ENCODE measurements around the gene RBMX.

RBMX gene

GRCh38 chrX:136865270-136866158 lies 15.0 kb downstream of the RBMX start:
- ATAC-seq = peak; percentile 79
- Mint-ChIP-seq H3K27me3 (no peaks in the 10 kb centered on the region), H3K9me3 (no peaks in the 10 kb centered on the region), H3K27ac (no peak overlapping the region), H3K4me1 (peaks cover 56% of the 10 kb centered on the region), H3K4me3 (no peak overlapping the region)
- DNase-seq = peak in 1 of 2 donors; percentile 16

GRCh38 chrX:136863826-136864225 lies 16.7 kb downstream of the RBMX start:
- ATAC-seq (no peak), DNase-seq (no peak)
- Mint-ChIP-seq H3K27me3 (no peaks in the 10 kb centered on the region), H3K4me3 (no peak overlapping the region), H3K4me1 (peaks cover 54% of the 10 kb centered on the region), H3K9me3 (no peaks in the 10 kb centered on the region), H3K27ac (no peak overlapping the region)

- DNase-seq (no peak), ATAC-seq (no peak)
- H3K27ac Mint-ChIP-seq = no peak overlapping the region
- peaks cover 62% of the 10 kb centered on the region for H3K4me1 Mint-ChIP-seq
- no peaks in the 10 kb centered on the region for H3K9me3 Mint-ChIP-seq
- no peak overlapping the region for H3K4me3 Mint-ChIP-seq
- no peaks in the 10 kb centered on the region for H3K27me3 Mint-ChIP-seq
These were observed 18.0 kb downstream of the RBMX start for GRCh38 chrX:136862546-136862945.

- no peak for ATAC-seq
- Mint-ChIP-seq H3K27ac (no peak overlapping the region), H3K4me1 (peaks cover 62% of the 10 kb centered on the region), H3K4me3 (no peak overlapping the region), H3K27me3 (no peaks in the 10 kb centered on the region), H3K9me3 (no peaks in the 10 kb centered on the region)
- no peak for DNase-seq
These were observed 18.6 kb downstream of the RBMX start for GRCh38 chrX:136861877-136862276.

GRCh38 chrX:136858007-136858756 lies 22.3 kb downstream of the RBMX start:
- H3K4me1 Mint-ChIP-seq = peaks cover 50% of the 10 kb centered on the region
- H3K27ac Mint-ChIP-seq = no peak overlapping the region
- H3K27me3 Mint-ChIP-seq = no peaks in the 10 kb centered on the region
- H3K4me3 Mint-ChIP-seq = no peak overlapping the region
- DNase-seq (no peak), ATAC-seq (peak; percentile 70)
- H3K9me3 Mint-ChIP-seq = no peaks in the 10 kb centered on the region

GRCh38 chrX:136856551-136856950 lies 24.0 kb downstream of the RBMX start:
- Mint-ChIP-seq H3K9me3 (no peaks in the 10 kb centered on the region), H3K27ac (peak overlapping the region; percentile 23 to 72), H3K27me3 (no peaks in the 10 kb centered on the region), H3K4me3 (no peak overlapping the region), H3K4me1 (peaks cover 42% of the 10 kb centered on the region)
- ATAC-seq = no peak
- no peak for DNase-seq

- no peaks in the 10 kb centered on the region for H3K9me3 Mint-ChIP-seq
- DNase-seq (no peak), ATAC-seq (no peak)
- peak overlapping the region in 1 of 2 donors; percentile 44 for H3K4me3 Mint-ChIP-seq
- H3K4me1 Mint-ChIP-seq = peaks cover 38% of the 10 kb centered on the region
- no peak overlapping the region for H3K27ac Mint-ChIP-seq
- no peaks in the 10 kb centered on the region for H3K27me3 Mint-ChIP-seq
These were observed 24.5 kb downstream of the RBMX start for GRCh38 chrX:136856050-136856449.

GRCh38 chrX:136851526-136851925 lies 29.0 kb downstream of the RBMX start:
- no peak overlapping the region for H3K4me3 Mint-ChIP-seq
- H3K27me3 Mint-ChIP-seq = no peaks in the 10 kb centered on the region
- H3K4me1 Mint-ChIP-seq = peaks cover 6% of the 10 kb centered on the region
- no peak for DNase-seq
- H3K9me3 Mint-ChIP-seq = no peaks in the 10 kb centered on the region
- H3K27ac Mint-ChIP-seq = no peak overlapping the region
- no peak for ATAC-seq

- Mint-ChIP-seq H3K4me3 (no peak overlapping the region), H3K9me3 (no peaks in the 10 kb centered on the region), H3K27me3 (no peaks in the 10 kb centered on the region), H3K4me1 (no peaks in the 10 kb centered on the region), H3K27ac (no peak overlapping the region)
- DNase-seq (no peak), ATAC-seq (no peak)
These were observed 29.9 kb downstream of the RBMX start for GRCh38 chrX:136850441-136851175.

- ATAC-seq = no peak
- Mint-ChIP-seq H3K4me3 (no peak overlapping the region), H3K9me3 (no peaks in the 10 kb centered on the region), H3K27me3 (no peaks in the 10 kb centered on the region), H3K4me1 (no peaks in the 10 kb centered on the region), H3K27ac (no peak overlapping the region)
- DNase-seq = no peak
These were observed 31.1 kb downstream of the RBMX start for GRCh38 chrX:136849395-136849794.

- Mint-ChIP-seq H3K4me1 (no peaks in the 10 kb centered on the region), H3K27me3 (no peaks in the 10 kb centered on the region), H3K4me3 (no peak overlapping the region), H3K9me3 (no peaks in the 10 kb centered on the region), H3K27ac (no peak overlapping the region)
- DNase-seq (no peak), ATAC-seq (no peak)
These were observed 32.7 kb downstream of the RBMX start for GRCh38 chrX:136847874-136848273.

- no peaks in the 10 kb centered on the region for H3K27me3 Mint-ChIP-seq
- H3K27ac Mint-ChIP-seq = no peak overlapping the region
- no peaks in the 10 kb centered on the region for H3K9me3 Mint-ChIP-seq
- no peak for DNase-seq
- no peak for ATAC-seq
- no peak overlapping the region for H3K4me3 Mint-ChIP-seq
- H3K4me1 Mint-ChIP-seq = no peaks in the 10 kb centered on the region
These were observed 41.3 kb downstream of the RBMX start for GRCh38 chrX:136839196-136839595.

GRCh38 chrX:136835761-136836160 lies 44.8 kb downstream of the RBMX start:
- DNase-seq = no peak
- H3K27ac Mint-ChIP-seq = no peak overlapping the region
- H3K4me1 Mint-ChIP-seq = no peaks in the 10 kb centered on the region
- ATAC-seq = no peak
- no peaks in the 10 kb centered on the region for H3K9me3 Mint-ChIP-seq
- H3K27me3 Mint-ChIP-seq = no peaks in the 10 kb centered on the region
- H3K4me3 Mint-ChIP-seq = no peak overlapping the region

GRCh38 chrX:136829413-136829812 lies 51.1 kb downstream of the RBMX start:
- Mint-ChIP-seq H3K9me3 (no peaks in the 10 kb centered on the region), H3K4me1 (no peaks in the 10 kb centered on the region), H3K4me3 (no peak overlapping the region), H3K27me3 (no peaks in the 10 kb centered on the region), H3K27ac (no peak overlapping the region)
- ATAC-seq = no peak
- DNase-seq = no peak

GRCh38 chrX:136828830-136829229 lies 51.7 kb downstream of the RBMX start:
- Mint-ChIP-seq H3K27ac (no peak overlapping the region), H3K4me3 (no peak overlapping the region), H3K27me3 (no peaks in the 10 kb centered on the region), H3K9me3 (no peaks in the 10 kb centered on the region), H3K4me1 (no peaks in the 10 kb centered on the region)
- DNase-seq = no peak
- ATAC-seq = no peak

GRCh38 chrX:136827026-136827425 lies 53.5 kb downstream of the RBMX start:
- ATAC-seq = no peak
- Mint-ChIP-seq H3K4me3 (no peak overlapping the region), H3K9me3 (no peaks in the 10 kb centered on the region), H3K27me3 (no peaks in the 10 kb centered on the region), H3K4me1 (no peaks in the 10 kb centered on the region), H3K27ac (no peak overlapping the region)
- no peak for DNase-seq

Measured in stimulated activated naive CD8-positive, alpha-beta T cell treated with anti-CD3 and anti-CD28 coated beads, Interleukin-15, amount 100 ng/mL, for 72 hours (primary cell).